Measurements from ENCODE around the gene SAMD4A. TPM values are rescaled to one million over a fixed set of nuclear protein-coding genes. Genes with fewer than 3 reads are reported as not detected.

Gene SAMD4A
- total and polyA plus RNA-seq, 2 experiments from 2014 or later, result 7.2 to 33.0 TPM

DNA sequence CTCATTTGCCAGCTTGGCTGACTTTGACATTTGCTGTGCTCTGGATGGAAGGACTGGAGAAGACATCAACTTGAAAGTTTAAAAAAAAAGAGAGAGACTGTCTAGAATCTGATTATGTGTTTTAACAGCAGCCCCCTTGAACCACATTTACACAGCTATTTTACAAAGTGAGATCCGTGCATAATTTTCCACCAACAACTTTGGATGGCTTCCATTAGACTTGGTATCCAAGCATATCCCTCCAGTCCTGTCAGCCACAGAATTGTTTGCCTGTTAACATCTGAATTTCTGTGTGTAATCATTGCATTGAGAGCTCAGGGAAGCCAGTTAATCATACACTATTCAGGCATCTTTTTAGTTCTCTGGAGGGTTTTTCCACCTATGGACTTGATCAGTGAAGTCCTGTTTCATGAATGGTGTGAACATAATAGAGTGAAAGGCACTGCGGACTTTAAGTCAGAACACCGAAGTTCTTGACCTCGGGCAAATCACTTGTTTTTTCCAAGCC lies 93.7 kb downstream of the SAMD4A start:
- Histone ChIP-seq H3K4me1 (ENCODE audit: insufficient read depth) (peaks cover 9% of the 10 kb centered on the region; the same call in 1 of the 2 replicates), H3K36me3 (ENCODE audit: low read depth) (peaks cover 3% of the 10 kb centered on the region; the same call in 1 of the 2 replicates), H3K4me2 (ENCODE audit: unreplicated experiment) (no peak overlapping the region), H3K9ac (no peak overlapping the region), H3K27me3 (replicated peaks; ENCODE audit: insufficient read depth) (no peaks in the 10 kb centered on the region), H2AFZ (no peak overlapping the region), H3K9me3 (ENCODE audit: low read depth) (no peaks in the 10 kb centered on the region), H3K4me3 (no peak overlapping the region), H3K27ac (no peak overlapping the region), H3K79me2 (ENCODE audit: insufficient read depth) (peaks cover 100% of the 10 kb centered on the region), H4K20me1 (ENCODE audit: insufficient read depth) (0 out of 2 replicates have a peak, but pooled peaks cover 11% of the 10 kb centered on the region), H3K9me2 (ENCODE audit: insufficient read depth) (no peaks in the 10 kb centered on the region), H3F3A (ENCODE audit: insufficient read depth) (peaks cover 3% of the 10 kb centered on the region; the same call in 1 of the 2 replicates)
- no peak for DNase-seq
- TF ChIP-seq EZH2phosphoT487 (IDR thresholded peaks at IDR 0.05; ENCODE audit: insufficient read depth, low read depth), result no peak
- no peak for TF ChIP-seq EZH2 (IDR thresholded peaks at IDR 0.05; ENCODE audit: insufficient read depth, poor library complexity, severe bottlenecking)
- in situ Hi-C loops (cut with MboI), result no loop called here
- WGBS, 2 experiments (ENCODE audit: low coverage in 1 of 2, low lambda C conversion rate in 2 of 2, missing lambda C conversion rate in 2 of 2), result 75% methylated on average over 4 of the region's 4 CpGs

DNA sequence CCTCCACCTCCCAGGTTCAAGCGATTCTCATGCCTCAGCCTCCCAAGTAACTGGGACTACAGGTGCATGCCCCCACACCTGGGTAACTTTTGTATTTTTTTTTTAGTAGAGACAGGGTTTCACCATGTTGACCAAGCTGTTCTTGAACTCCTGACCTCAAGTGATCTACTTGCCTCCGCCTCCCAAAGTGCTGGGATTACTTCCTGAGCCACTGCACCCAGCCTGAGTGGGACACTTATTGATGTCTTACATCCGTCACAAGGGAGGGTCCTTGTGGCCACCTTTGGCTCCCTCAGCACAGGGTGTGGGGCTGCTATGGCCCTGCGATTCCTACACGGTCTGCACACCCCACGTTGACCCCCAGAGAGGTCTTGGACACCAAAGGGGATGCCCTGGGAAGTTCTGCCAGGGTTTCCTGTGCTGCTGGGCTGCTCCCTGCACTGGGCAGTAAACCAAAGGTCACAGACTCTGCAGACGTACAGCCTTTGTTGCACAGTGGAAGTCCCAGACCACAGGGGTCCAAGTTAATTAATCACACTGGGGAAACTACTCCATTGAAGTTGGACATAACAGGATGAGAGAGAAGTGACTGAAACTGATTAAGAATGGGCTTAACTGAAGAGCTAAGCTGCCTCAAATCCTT lies 95.7 kb downstream of the SAMD4A start:
- Histone ChIP-seq H3K79me2 (ENCODE audit: insufficient read depth) (peaks cover 100% of the 10 kb centered on the region), H4K20me1 (ENCODE audit: insufficient read depth) (0 out of 2 replicates have a peak, but pooled peaks cover 11% of the 10 kb centered on the region), H3K27ac (no peak overlapping the region), H3K4me3 (no peak overlapping the region), H3K9me3 (ENCODE audit: low read depth) (no peaks in the 10 kb centered on the region), H3F3A (ENCODE audit: insufficient read depth) (peaks cover 3% of the 10 kb centered on the region; the same call in 1 of the 2 replicates), H3K9me2 (ENCODE audit: insufficient read depth) (no peaks in the 10 kb centered on the region), H3K36me3 (ENCODE audit: low read depth) (peaks cover 3% of the 10 kb centered on the region; the same call in 1 of the 2 replicates), H3K4me1 (ENCODE audit: insufficient read depth) (peaks cover 9% of the 10 kb centered on the region; the same call in 1 of the 2 replicates), H3K9ac (no peak overlapping the region), H3K27me3 (replicated peaks; ENCODE audit: insufficient read depth) (no peaks in the 10 kb centered on the region), H3K4me2 (ENCODE audit: unreplicated experiment) (no peak overlapping the region), H2AFZ (no peak overlapping the region)
- 87 to 89% methylated on average over 7 of the region's 7 CpGs for WGBS, 2 experiments (ENCODE audit: low coverage in 1 of 2, low lambda C conversion rate in 2 of 2, missing lambda C conversion rate in 2 of 2)
- DNase-seq, result no peak
- in situ Hi-C loops (cut with MboI), result no loop called here
- TF ChIP-seq EZH2 (IDR thresholded peaks at IDR 0.05; ENCODE audit: insufficient read depth, poor library complexity, severe bottlenecking) (no peak), EZH2phosphoT487 (IDR thresholded peaks at IDR 0.05; ENCODE audit: insufficient read depth, low read depth) (no peak)

DNA sequence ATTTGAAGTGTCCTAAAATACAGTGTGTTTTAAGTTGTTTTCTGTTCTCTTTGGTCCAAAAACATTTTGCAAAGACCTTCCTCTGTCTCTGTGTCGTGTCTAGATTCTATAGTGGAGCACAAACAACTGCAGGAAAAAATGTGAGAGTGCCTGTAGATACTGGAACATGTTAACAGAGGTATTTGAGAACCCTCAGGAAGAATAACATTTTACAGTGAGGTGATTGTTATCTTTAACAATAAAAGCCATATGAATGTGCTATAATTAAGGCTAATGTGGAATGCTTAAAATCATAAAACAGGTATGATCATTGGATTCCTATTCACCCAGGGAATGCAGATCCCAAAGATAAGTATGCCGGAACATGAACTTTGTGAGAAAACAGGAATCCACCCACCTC lies 98.0 kb downstream of the SAMD4A start:
- Histone ChIP-seq H4K20me1 (ENCODE audit: insufficient read depth) (0 out of 2 replicates have a peak, but pooled peaks cover 11% of the 10 kb centered on the region), H3K9me3 (ENCODE audit: low read depth) (no peaks in the 10 kb centered on the region), H3K9ac (no peak overlapping the region), H2AFZ (no peak overlapping the region), H3K9me2 (ENCODE audit: insufficient read depth) (no peaks in the 10 kb centered on the region), H3F3A (ENCODE audit: insufficient read depth) (peaks cover 4% of the 10 kb centered on the region; the same call in 1 of the 2 replicates), H3K4me3 (no peak overlapping the region), H3K27me3 (replicated peaks; ENCODE audit: insufficient read depth) (no peaks in the 10 kb centered on the region), H3K36me3 (ENCODE audit: low read depth) (peaks cover 3% of the 10 kb centered on the region; the same call in 1 of the 2 replicates), H3K4me2 (ENCODE audit: unreplicated experiment) (peak overlapping the region; percentile 10), H3K27ac (no peak overlapping the region), H3K79me2 (ENCODE audit: insufficient read depth) (peaks cover 92% of the 10 kb centered on the region), H3K4me1 (ENCODE audit: insufficient read depth) (peaks cover 11% of the 10 kb centered on the region)
- WGBS, 2 experiments (ENCODE audit: low coverage in 1 of 2, low lambda C conversion rate in 2 of 2, missing lambda C conversion rate in 2 of 2), result 70 to 73% methylated on average over 2 of the region's 2 CpGs
- TF ChIP-seq EZH2phosphoT487 (IDR thresholded peaks at IDR 0.05; ENCODE audit: insufficient read depth, low read depth) (no peak), EZH2 (IDR thresholded peaks at IDR 0.05; ENCODE audit: insufficient read depth, poor library complexity, severe bottlenecking) (no peak)
- in situ Hi-C loops (cut with MboI), result no loop called here
- DNase-seq, result no peak

DNA sequence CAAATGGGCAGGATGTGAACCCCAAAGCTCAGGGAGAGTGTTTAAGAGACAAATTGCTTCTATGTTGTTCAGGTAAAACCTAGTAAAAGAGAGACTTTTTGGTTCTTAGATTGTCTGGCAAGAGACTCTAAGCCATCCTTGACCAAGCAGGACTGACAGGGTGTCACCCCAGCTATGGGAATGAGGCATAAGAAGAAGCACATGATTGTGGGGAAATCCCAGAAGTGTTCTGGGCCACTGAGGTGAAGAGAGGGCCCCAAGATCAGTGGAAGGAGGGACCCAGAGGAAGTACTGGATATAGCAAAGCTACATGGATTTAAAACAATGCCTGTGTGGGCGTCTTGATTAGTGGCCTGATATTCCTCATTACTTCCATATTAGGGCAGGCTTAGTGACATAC lies 99.0 kb downstream of the SAMD4A start:
- peaks cover 3% of the 10 kb centered on the region; the same call in 1 of the 2 replicates for H3K36me3 ChIP-seq (ENCODE audit: low read depth)
- no peak overlapping the region for H3K4me3 ChIP-seq
- no peak overlapping the region for H3K27ac ChIP-seq
- TF ChIP-seq EZH2 (IDR thresholded peaks at IDR 0.05; ENCODE audit: insufficient read depth, poor library complexity, severe bottlenecking) (no peak), EZH2phosphoT487 (IDR thresholded peaks at IDR 0.05; ENCODE audit: insufficient read depth, low read depth) (no peak)
- H3K4me2 ChIP-seq (ENCODE audit: unreplicated experiment), result no peak overlapping the region
- 100% methylated on average over 1 of the region's 1 CpG for WGBS, 2 experiments (ENCODE audit: low coverage in 1 of 2, low lambda C conversion rate in 2 of 2, missing lambda C conversion rate in 2 of 2)
- in situ Hi-C loops (cut with MboI), result no loop called here
- H3K9me2 ChIP-seq (ENCODE audit: insufficient read depth), result no peaks in the 10 kb centered on the region
- no peaks in the 10 kb centered on the region for H3K9me3 ChIP-seq (ENCODE audit: low read depth)
- DNase-seq, result no peak
- H3K4me1 ChIP-seq (ENCODE audit: insufficient read depth), result peaks cover 18% of the 10 kb centered on the region
- H3F3A ChIP-seq (ENCODE audit: insufficient read depth), result 0 out of 2 replicates have a peak, but pooled peaks cover 7% of the 10 kb centered on the region
- H4K20me1 ChIP-seq (ENCODE audit: insufficient read depth), result 0 out of 2 replicates have a peak, but pooled peaks cover 6% of the 10 kb centered on the region
- no peaks in the 10 kb centered on the region for H3K27me3 ChIP-seq (replicated peaks; ENCODE audit: insufficient read depth)
- no peak overlapping the region for H2AFZ ChIP-seq
- H3K79me2 ChIP-seq (ENCODE audit: insufficient read depth), result peaks cover 89% of the 10 kb centered on the region
- H3K9ac ChIP-seq, result no peak overlapping the region
